HG02571 (cell line): ENCODE results near the gene SASH3.
A peak's percentile ranks its signal among the peaks of the same experiment; 100 is the strongest.

Source experiments
- ATAC-seq: cut with Tn5 transposase; IDR thresholded peaks from one replicate; pipeline ENCODE4 v1.9.1; 2021; ENCODE audit warnings: mild to moderate bottlenecking, moderate library complexity; ENCODE audit not compliant: unreplicated experiment

SASH3 gene

GRCh38 chrX:129759576-129760061, 20.1 kb upstream of the SASH3 start:
- no peak for ATAC-seq

DNA sequence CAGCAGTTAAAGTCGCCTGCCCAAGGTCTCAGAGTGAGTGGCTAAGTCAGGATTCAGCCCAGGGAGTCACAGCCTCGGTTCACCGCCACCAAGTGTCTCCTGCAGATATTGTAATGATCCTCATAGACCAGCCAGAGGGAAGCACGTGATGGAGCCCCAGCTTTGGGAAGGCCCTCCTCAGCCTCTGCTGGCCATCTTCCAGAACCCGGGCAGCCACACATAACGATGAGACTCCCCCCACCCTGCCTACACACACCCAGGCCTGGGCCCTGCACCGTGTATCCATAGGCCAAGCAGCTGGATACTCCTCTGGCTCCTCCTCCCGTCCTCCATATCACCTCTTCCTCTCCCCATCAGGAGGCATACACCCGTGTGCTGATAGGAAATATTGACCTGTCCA, 19.6 kb upstream of the SASH3 start:
- no peak for ATAC-seq

GRCh38 chrX:129760981-129761380, 18.8 kb upstream of the SASH3 start:
- ATAC-seq = no peak

DNA sequence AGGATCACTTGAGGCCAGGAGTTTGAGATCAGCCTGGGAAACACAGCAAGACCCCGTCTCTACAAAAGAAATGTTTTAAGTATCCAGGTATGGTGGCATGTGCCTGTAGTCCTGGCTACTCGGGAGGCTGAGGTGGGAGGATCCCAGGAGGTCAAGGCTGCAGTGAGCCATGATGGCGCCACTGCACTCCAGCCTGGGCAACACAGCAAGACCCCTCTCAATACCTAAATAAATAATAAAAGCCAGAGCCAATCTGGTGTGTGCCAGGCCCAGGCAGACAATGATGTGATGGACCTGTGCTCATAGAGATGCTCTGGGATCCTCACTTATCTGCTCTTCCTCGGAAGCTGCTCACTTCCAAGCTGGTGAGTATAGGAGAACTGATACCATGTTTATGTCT, 18.2 kb upstream of the SASH3 start:
- ATAC-seq = no peak

DNA sequence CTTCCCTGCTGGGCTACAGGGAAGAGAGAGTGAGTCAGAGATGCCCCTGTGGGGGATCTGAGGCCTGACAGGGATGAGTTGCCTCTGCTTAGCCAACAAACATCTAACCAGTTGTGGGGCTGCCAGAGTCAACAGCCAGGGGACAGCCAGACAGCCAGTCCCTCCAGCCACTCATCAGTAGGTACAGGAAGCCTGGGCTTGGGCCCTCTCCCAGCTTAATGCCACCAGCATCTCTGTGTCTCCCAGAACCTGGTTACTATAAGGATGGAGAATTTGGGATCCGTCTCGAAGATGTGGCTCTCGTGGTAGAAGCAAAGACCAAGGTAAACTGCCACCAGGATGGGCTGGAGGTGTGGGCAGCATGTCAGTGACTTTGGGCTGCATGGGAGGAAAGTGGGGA, 17.3 kb upstream of the SASH3 start:
- no peak for ATAC-seq

DNA sequence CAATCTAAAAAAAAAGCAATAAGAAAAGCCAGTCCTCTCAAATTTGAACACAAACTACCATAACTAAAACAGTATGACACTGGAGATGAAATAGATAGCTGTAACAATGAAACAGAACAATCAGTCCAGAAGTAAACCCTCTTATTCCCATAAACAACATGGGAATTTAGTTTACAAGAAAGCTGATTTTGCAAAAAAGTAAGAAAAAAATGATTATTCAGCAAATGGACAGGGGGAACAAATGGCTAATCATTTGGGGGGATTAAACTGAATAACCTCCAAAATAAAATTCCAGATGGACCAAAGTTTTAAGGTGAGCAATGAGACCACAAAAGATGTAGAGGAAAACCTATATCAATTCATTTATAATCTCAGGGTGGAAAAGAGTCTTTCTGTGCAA, 16.1 kb upstream of the SASH3 start:
- no peak for ATAC-seq

DNA sequence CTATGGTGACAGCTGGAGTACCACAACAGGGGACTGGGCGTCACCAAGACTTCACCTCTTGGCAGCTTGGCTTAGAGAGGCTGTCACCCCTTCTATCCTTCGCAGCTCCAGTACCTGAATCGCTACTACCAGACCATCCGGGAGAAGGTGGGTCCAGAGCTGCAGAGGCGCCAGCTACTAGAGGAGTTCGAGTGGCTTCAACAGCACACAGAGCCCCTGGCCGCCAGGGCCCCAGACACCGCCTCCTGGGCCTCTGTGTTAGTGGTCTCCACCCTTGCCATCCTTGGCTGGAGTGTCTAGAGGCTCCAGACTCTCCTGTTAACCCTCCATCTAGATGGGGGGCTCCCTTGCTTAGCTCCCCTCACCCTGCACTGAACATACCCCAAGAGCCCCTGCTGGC, 11.6 kb upstream of the SASH3 start:
- no peak for ATAC-seq

- ATAC-seq = no peak
Measured at GRCh38 chrX:129768586-129769466, 10.9 kb upstream of the SASH3 start.

GRCh38 chrX:129769467-129770154, 10.1 kb upstream of the SASH3 start:
- no peak for ATAC-seq

- no peak for ATAC-seq
Measured at GRCh38 chrX:129771266-129771995, 8.3 kb upstream of the SASH3 start.

DNA sequence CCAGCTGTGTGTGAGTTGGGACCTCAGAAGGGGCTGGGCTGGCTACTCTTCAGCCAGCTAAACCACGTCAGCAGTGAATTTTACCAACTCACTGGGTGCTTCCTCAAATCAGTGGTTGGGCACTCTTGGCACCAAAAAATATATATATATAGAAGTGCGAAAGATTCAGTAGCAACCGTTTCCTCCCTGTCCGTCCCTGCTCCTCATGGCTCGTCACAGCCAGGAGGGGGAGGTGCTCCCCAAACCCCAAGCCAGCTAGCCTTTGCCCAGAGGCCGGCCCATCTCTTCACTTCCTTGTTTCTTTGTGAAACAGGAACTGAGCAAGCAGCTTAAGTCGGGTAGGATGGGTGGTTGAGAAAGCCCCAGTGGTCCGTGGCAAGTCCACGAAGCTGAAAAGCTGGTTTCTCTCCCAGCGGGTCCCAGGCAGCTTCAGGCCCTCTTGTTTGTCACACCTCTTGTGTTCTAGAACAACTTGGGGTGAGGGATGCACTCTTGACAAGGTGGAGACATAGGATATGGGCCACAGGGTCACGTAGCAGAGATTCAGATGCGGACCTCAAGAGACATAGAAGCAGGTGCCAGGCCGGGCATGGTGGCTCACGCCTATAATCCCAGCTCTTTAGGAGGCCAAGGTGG, 6.8 kb upstream of the SASH3 start:
- peak; percentile 69 for ATAC-seq

- ATAC-seq = no peak
Measured at GRCh38 chrX:129773649-129774458, 5.9 kb upstream of the SASH3 start.

DNA sequence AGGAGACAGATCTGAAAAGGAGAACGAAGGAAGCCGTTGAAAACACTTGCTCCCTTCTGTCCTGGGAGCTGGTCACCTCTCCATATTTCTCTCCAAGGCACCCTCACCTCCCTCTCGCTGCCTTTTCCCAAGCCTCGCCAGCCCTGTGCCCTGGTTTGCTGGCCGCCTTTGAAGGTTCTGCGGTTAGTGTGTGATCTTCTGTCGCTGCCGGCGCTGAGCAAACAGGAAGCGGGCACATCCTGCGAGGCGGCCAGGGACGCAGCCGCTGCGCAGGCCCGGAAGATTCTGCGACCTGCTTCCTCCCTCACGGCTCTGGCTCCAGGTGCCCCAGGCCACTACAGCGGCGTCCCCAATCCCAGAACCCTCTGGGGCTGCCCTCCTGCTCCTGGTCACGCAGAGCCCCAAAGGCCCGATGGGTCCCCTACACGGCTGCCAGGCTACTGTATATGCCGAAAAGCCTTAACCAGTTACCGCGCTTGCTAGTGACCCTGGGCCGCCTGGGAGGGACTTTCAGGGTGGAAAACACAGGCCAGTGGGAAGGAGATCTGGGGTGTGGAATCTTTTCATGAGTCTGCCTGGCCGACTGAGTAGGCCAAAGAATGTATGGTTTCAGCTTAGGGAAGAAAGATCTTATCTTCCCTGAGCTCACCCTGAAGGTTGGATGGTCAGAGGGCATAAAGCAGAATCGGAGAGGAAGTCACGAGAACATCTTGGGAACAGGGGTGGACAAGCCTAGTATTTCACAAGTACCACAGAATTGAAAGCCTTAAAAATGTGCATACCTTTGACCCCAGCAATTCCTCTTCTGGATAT, 2.3 kb upstream of the SASH3 start:
- ATAC-seq = no peak

GRCh38 chrX:129779086-129779672, 570 bp upstream of the SASH3 start:
- ATAC-seq = no peak

GRCh38 chrX:129780441-129781105, 824 bp downstream of the SASH3 start:
- no peak for ATAC-seq

GRCh38 chrX:129781134-129781672, 1.5 kb downstream of the SASH3 start:
- peak; percentile 62 for ATAC-seq

GRCh38 chrX:129781680-129782495, 2.1 kb downstream of the SASH3 start:
- no peak for ATAC-seq
